BE2C (cell line): ENCODE measurements around the gene RALBP1.

Experiments used
- DNase-seq: peaks from one replicate; pipeline ENCODE4 v3.0.0-alpha.2; 2020
- H3K27me3 ChIP-seq: fragments of 250-450 bp; sonication (Bioruptor Pico); 2 replicates; pipeline ENCODE4 v1.5.1; 2020; ENCODE audit warnings: mild to moderate bottlenecking
- H3K36me3 ChIP-seq: fragments of 250-450 bp; sonication (Bioruptor Pico); 2 replicates; pipeline ENCODE4 v1.5.1; 2020; ENCODE audit warnings: mild to moderate bottlenecking
- H3K4me1 ChIP-seq: fragments of 250-450 bp; sonication (Bioruptor Pico); 2 replicates; pipeline ENCODE4 v1.5.1; 2020
- H3K4me3 ChIP-seq: 2 replicates; pipeline ENCODE4 v1.5.1; 2011; ENCODE audit warnings: low read depth, low read length
- H3K9me3 ChIP-seq: fragments of 250-450 bp; sonication (Bioruptor Pico); 2 replicates; pipeline ENCODE4 v1.5.1; 2020
- TF ChIP-seq, protein P1 (sequence below): IDR thresholded peaks from 2 replicates; pipeline ENCODE4 v1.5.1; 2012; ENCODE audit warnings: mild to moderate bottlenecking, low read depth, low read length

RALBP1 gene

GRCh38 chr18:9535430-9535991 lies 60.2 kb downstream of the RALBP1 start:
- TF ChIP-seq, protein P1, sequence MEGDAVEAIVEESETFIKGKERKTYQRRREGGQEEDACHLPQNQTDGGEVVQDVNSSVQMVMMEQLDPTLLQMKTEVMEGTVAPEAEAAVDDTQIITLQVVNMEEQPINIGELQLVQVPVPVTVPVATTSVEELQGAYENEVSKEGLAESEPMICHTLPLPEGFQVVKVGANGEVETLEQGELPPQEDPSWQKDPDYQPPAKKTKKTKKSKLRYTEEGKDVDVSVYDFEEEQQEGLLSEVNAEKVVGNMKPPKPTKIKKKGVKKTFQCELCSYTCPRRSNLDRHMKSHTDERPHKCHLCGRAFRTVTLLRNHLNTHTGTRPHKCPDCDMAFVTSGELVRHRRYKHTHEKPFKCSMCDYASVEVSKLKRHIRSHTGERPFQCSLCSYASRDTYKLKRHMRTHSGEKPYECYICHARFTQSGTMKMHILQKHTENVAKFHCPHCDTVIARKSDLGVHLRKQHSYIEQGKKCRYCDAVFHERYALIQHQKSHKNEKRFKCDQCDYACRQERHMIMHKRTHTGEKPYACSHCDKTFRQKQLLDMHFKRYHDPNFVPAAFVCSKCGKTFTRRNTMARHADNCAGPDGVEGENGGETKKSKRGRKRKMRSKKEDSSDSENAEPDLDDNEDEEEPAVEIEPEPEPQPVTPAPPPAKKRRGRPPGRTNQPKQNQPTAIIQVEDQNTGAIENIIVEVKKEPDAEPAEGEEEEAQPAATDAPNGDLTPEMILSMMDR: no peak
- no peaks in the 10 kb centered on the region for H3K4me1 ChIP-seq
- H3K9me3 ChIP-seq: no peaks in the 10 kb centered on the region
- no peaks in the 10 kb centered on the region for H3K27me3 ChIP-seq
- H3K36me3 ChIP-seq: no peaks in the 10 kb centered on the region
- DNase-seq: no peak
- no peak overlapping the region for H3K4me3 ChIP-seq

- no peak for DNase-seq
- Histone ChIP-seq H3K4me3 (no peak overlapping the region), H3K27me3 (no peaks in the 10 kb centered on the region), H3K4me1 (no peaks in the 10 kb centered on the region), H3K36me3 (no peaks in the 10 kb centered on the region), H3K9me3 (no peaks in the 10 kb centered on the region)
- TF ChIP-seq, protein P1: no peak
Observed at GRCh38 chr18:9536354-9537152, 61.2 kb downstream of the RALBP1 start.

DNA sequence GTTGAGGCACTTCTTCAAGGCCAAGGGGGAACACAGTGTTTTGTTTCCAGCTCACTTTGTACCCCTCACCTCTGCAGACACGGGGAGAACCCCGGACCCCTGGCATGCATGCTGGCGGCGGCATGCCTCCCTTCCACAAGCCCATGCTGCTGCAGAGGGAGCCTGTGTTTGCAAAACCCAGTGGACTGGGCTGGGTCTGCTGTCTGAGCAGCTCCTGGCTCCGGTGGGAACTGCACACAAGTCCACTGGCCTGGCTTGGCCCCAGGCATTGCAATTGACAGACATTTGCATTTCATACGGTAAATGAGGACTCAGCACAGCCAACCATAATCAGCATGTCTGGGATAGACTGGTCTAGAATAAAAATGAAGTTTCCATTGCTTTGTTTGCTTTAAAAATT lies 62.4 kb downstream of the RALBP1 start:
- TF ChIP-seq, protein P1: no peak
- Histone ChIP-seq H3K27me3 (no peaks in the 10 kb centered on the region), H3K4me1 (no peaks in the 10 kb centered on the region), H3K36me3 (no peaks in the 10 kb centered on the region), H3K4me3 (no peak overlapping the region), H3K9me3 (no peaks in the 10 kb centered on the region)
- no peak for DNase-seq

DNA sequence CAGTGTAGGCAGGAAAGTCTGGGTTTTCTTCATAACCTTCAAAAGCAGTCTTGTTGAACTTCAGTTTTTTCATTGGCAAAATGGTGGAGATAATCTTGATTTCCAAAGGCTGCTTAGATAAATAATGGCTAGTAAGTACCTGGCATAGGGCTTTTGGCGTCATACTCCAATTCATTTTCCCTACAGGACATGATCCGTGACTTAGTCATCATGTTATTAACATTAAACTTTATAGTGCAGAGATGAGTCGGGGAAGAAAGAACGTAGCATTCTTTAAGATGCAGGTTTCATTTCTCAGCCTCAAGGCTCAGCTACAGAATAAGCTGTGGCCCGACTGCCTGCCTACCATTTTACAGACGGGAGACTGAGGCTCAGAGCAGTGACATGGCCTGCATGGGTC lies 64.0 kb downstream of the RALBP1 start:
- Histone ChIP-seq H3K27me3 (no peaks in the 10 kb centered on the region), H3K9me3 (no peaks in the 10 kb centered on the region), H3K4me1 (no peaks in the 10 kb centered on the region), H3K36me3 (no peaks in the 10 kb centered on the region), H3K4me3 (no peak overlapping the region)
- DNase-seq: no peak
- TF ChIP-seq, protein P1: no peak

DNA sequence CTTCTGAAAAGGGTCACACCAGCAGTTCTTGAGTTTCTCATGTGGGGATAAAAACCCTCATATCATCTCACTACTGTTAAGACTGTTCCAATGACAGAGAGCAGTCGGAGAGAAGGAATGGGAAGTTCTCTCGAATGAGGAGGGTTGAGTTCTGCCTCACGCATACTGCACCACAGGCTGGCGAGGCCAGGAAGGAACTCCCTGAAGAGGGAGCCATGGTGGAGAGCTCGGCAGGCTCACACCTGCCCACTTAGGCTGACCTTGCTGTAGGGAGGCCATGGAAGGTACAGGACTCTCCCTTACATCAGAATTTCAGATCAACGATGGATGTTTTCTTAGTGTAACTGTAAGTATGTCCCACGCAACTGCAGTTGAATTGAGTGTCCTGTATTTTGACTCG lies 64.6 kb downstream of the RALBP1 start:
- TF ChIP-seq, protein P1: no peak
- DNase-seq: no peak
- Histone ChIP-seq H3K36me3 (no peaks in the 10 kb centered on the region), H3K4me1 (no peaks in the 10 kb centered on the region), H3K27me3 (no peaks in the 10 kb centered on the region), H3K9me3 (no peaks in the 10 kb centered on the region), H3K4me3 (no peak overlapping the region)

GRCh38 chr18:9542924-9543323 lies 67.6 kb downstream of the RALBP1 start:
- Histone ChIP-seq H3K9me3 (no peaks in the 10 kb centered on the region), H3K4me1 (no peaks in the 10 kb centered on the region), H3K4me3 (no peak overlapping the region), H3K36me3 (no peaks in the 10 kb centered on the region), H3K27me3 (no peaks in the 10 kb centered on the region)
- TF ChIP-seq, protein P1: no peak
- DNase-seq: no peak
